Stimulated activated naive CD8-positive, alpha-beta T cell treated with anti-CD3 and anti-CD28 coated beads, Interleukin-15, Interleukin-2, amounts not matched to agents 100 ng/mL and 50 ng/mL, for 24 hours (primary cell): ENCODE data around the gene TYW1B.
A peak's percentile ranks its signal among the peaks of the same experiment; 100 is the strongest.
"Not testable (repeated sequence)": the region's sequence is repeated elsewhere in the genome, so short reads cannot be mapped to it uniquely, and the experiment has no call there.

Experiments
- H3K27ac Mint-ChIP-seq: one replicate; pipeline ENCODE4 v1.8.0; 2021; ENCODE audit warnings: mild to moderate bottlenecking, mixed read lengths
- H3K27me3 Mint-ChIP-seq: one replicate; pipeline ENCODE4 v1.8.0; 2021; ENCODE audit warnings: mixed read lengths
- H3K36me3 Mint-ChIP-seq: one replicate; pipeline ENCODE4 v1.8.0; 2021; ENCODE audit warnings: low read depth, mixed read lengths
- H3K4me1 Mint-ChIP-seq: one replicate; pipeline ENCODE4 v1.8.0; 2021; ENCODE audit warnings: low read depth, mixed read lengths
- H3K4me3 Mint-ChIP-seq: one replicate; pipeline ENCODE4 v1.8.0; 2021; ENCODE audit warnings: mild to moderate bottlenecking, mixed read lengths
- H3K9me3 Mint-ChIP-seq: one replicate; pipeline ENCODE4 v1.8.0; 2021; ENCODE audit warnings: mixed read lengths

Gene TYW1B

DNA sequence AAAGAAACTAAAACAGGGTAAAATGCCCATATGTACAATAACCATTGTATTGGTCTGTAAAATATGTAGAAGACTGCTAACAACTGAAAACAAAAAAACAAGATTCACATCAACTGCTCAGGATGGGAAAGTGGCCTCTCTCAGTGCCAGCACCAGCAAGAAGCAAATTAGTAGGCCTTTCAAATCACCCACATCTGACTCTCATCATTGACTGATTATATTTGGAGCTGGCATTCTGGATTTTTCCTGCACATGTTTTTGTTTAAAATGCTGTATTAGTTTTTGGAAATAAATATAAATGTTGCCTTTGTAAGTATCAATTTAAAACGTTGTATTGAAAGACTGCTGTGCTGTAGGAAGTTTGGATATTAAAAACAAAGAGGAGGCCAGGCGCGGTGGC lies 161.0 kb downstream of the TYW1B start:
- not testable (repeated sequence) for H3K27me3 Mint-ChIP-seq, H3K9me3 Mint-ChIP-seq, H3K4me3 Mint-ChIP-seq, H3K27ac Mint-ChIP-seq, H3K4me1 Mint-ChIP-seq
- peaks cover 22% of the 10 kb centered on the region for H3K36me3 Mint-ChIP-seq

GRCh38 chr7:72648574-72648973 lies 179.4 kb downstream of the TYW1B start:
- H3K4me3 Mint-ChIP-seq, result not testable (repeated sequence)

GRCh38 chr7:72643708-72644107 lies 184.3 kb downstream of the TYW1B start:
- not testable (repeated sequence) for H3K27me3 Mint-ChIP-seq, H3K4me1 Mint-ChIP-seq, H3K4me3 Mint-ChIP-seq, H3K9me3 Mint-ChIP-seq, H3K27ac Mint-ChIP-seq, H3K36me3 Mint-ChIP-seq

More at GRCh38 chr7:72648574-72648973, 179.4 kb downstream of the TYW1B start:
- Mint-ChIP-seq H3K36me3 (peaks cover 12% of the 10 kb centered on the region), H3K27ac (peak overlapping the region; percentile 19)
- not testable (repeated sequence) for H3K9me3 Mint-ChIP-seq, H3K27me3 Mint-ChIP-seq, H3K4me1 Mint-ChIP-seq

- H3K36me3 Mint-ChIP-seq, H3K27ac Mint-ChIP-seq, H3K27me3 Mint-ChIP-seq, H3K4me3 Mint-ChIP-seq, H3K9me3 Mint-ChIP-seq, H3K4me1 Mint-ChIP-seq: not testable (repeated sequence)
Measured at GRCh38 chr7:72641485-72642248, 186.3 kb downstream of the TYW1B start.

DNA sequence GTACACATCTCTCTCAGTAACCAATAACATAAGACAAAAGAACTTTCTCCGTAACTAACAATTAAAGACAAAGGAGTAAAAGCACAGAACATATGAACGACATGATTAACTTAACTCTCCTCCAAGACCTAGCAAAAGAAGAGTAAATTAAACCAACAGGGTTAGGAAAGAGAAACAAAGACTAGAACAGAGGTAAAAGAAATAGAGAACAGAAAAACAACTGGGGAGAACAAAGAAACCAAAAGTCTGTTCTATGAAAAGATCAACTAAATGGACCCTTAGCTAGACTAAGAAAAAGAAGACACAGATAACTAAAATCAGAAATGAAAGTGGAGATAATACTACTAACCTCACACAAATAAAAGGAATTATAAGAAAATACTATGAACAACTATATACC lies 187.3 kb downstream of the TYW1B start:
- H3K4me1 Mint-ChIP-seq, H3K9me3 Mint-ChIP-seq, H3K27ac Mint-ChIP-seq, H3K4me3 Mint-ChIP-seq, H3K27me3 Mint-ChIP-seq, H3K36me3 Mint-ChIP-seq: not testable (repeated sequence)

- H3K27ac Mint-ChIP-seq, H3K9me3 Mint-ChIP-seq, H3K4me1 Mint-ChIP-seq, H3K4me3 Mint-ChIP-seq, H3K36me3 Mint-ChIP-seq, H3K27me3 Mint-ChIP-seq: not testable (repeated sequence)
Measured at GRCh38 chr7:72635273-72635908, 192.6 kb downstream of the TYW1B start.

DNA sequence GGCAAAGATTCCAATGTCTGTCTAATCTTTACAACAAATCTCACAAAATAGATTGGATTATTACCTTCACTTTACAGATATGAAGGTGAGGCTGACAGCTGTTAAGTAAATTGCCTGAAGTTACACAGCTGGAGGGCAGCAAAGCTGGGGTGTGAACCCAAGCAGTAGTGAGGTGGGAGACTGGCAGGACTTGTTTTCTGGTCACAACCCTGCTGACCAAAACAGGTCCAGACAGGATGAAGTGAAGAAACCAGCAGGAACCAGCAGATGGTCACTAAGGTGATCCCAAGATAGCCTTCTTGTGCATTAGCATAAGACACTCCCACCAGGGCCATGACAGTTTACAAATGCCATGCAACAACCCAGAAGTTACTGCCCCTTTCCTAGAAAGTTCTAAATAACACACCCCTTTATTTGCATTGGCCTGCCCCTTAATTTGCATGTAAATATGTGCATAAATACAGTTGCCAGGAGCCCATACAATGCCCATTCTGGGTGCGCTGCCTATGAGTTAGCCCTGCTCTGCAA lies 195.2 kb downstream of the TYW1B start:
- not testable (repeated sequence) for H3K27me3 Mint-ChIP-seq, H3K4me1 Mint-ChIP-seq, H3K27ac Mint-ChIP-seq, H3K4me3 Mint-ChIP-seq, H3K9me3 Mint-ChIP-seq, H3K36me3 Mint-ChIP-seq

GRCh38 chr7:72628375-72628774 lies 199.6 kb downstream of the TYW1B start:
- H3K9me3 Mint-ChIP-seq, H3K27me3 Mint-ChIP-seq, H3K4me1 Mint-ChIP-seq, H3K4me3 Mint-ChIP-seq, H3K27ac Mint-ChIP-seq, H3K36me3 Mint-ChIP-seq: not testable (repeated sequence)

DNA sequence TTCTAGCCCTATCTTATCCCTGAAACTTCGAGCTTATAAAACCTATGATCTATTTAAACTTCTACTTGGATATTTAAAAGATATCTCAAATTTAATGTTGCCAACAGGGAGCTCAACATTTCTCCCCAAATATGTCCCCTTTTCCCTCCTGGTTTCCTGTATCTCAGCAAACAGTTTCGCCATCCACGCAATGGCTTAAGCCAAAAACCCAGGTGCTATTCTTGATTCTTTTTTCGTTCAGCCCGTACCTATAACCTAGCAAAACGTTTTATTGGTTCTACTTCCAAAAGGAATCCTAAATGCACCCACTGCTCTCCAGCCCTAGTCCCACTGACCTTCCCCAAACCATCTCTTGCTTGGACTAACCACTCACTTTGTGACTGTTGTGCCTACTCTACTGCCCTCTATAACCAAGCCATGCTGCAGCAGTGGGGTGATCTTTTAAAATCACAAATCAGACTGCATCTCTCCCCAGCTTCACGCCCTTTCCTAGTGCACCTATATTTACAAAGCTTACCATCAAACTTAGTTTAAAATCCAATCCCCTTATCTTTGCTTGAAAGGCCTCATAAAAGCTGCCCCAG lies 201.5 kb downstream of the TYW1B start:
- H3K4me3 Mint-ChIP-seq, H3K9me3 Mint-ChIP-seq, H3K4me1 Mint-ChIP-seq, H3K27me3 Mint-ChIP-seq, H3K36me3 Mint-ChIP-seq, H3K27ac Mint-ChIP-seq: not testable (repeated sequence)

- not testable (repeated sequence) for H3K4me1 Mint-ChIP-seq, H3K27me3 Mint-ChIP-seq, H3K9me3 Mint-ChIP-seq, H3K4me3 Mint-ChIP-seq, H3K27ac Mint-ChIP-seq
- peaks cover 11% of the 10 kb centered on the region for H3K36me3 Mint-ChIP-seq
Measured at GRCh38 chr7:72625721-72626423, 202.1 kb downstream of the TYW1B start.

DNA sequence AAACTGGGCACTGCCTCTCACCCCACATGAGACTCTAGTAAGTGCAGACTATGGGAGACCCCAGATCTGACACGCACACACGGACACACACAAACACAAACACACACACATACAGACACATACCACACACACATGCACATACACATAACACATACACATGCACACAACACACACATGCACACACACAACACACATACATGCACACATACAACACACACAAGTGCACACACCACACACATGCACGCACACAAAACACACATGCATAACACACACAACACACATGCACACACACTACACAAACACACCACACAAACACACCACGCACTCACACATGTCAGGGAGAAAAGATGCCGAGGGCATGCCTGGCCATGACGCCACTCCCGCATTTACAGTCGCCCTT lies 205.5 kb downstream of the TYW1B start:
- H3K4me1 Mint-ChIP-seq, result no peaks in the 10 kb centered on the region
- H3K9me3 Mint-ChIP-seq, result no peaks in the 10 kb centered on the region
- H3K4me3 Mint-ChIP-seq, result no peak overlapping the region
- H3K36me3 Mint-ChIP-seq, result peaks cover 24% of the 10 kb centered on the region
- H3K27me3 Mint-ChIP-seq, result no peaks in the 10 kb centered on the region
- H3K27ac Mint-ChIP-seq, result no peak overlapping the region

DNA sequence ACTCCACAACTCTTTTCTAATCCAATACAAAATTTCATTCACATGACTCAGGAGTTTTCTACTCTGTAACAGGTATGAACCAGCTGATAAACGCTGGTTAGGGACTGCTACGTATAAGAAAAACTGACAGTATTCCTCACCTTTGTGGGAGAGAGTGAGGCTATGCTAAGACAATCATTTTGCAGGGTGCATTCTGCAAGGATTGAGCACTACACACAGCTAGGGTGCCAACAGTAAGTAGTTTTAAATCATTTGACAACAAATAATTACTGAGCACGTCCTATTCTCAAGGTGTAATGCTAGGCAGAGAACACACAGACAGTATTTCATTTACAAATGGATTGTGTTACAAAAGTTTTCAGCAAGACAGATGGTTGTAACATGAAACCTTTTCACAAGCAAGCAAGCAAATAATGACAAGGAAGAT lies 206.2 kb downstream of the TYW1B start:
- not testable (repeated sequence) for H3K27ac Mint-ChIP-seq, H3K4me3 Mint-ChIP-seq, H3K4me1 Mint-ChIP-seq, H3K27me3 Mint-ChIP-seq, H3K9me3 Mint-ChIP-seq
- H3K36me3 Mint-ChIP-seq, result peaks cover 26% of the 10 kb centered on the region

GRCh38 chr7:72620923-72621322 lies 207.1 kb downstream of the TYW1B start:
- not testable (repeated sequence) for H3K9me3 Mint-ChIP-seq, H3K27me3 Mint-ChIP-seq, H3K27ac Mint-ChIP-seq, H3K4me3 Mint-ChIP-seq, H3K4me1 Mint-ChIP-seq
- peaks cover 34% of the 10 kb centered on the region for H3K36me3 Mint-ChIP-seq

- not testable (repeated sequence) for H3K27me3 Mint-ChIP-seq, H3K4me3 Mint-ChIP-seq, H3K9me3 Mint-ChIP-seq, H3K27ac Mint-ChIP-seq, H3K4me1 Mint-ChIP-seq
- H3K36me3 Mint-ChIP-seq, result peaks cover 48% of the 10 kb centered on the region
Measured at GRCh38 chr7:72618435-72619180, 209.4 kb downstream of the TYW1B start.

GRCh38 chr7:72609761-72610160 lies 218.2 kb downstream of the TYW1B start:
- peaks cover 50% of the 10 kb centered on the region for H3K36me3 Mint-ChIP-seq
- H3K4me3 Mint-ChIP-seq, H3K4me1 Mint-ChIP-seq, H3K27me3 Mint-ChIP-seq, H3K9me3 Mint-ChIP-seq, H3K27ac Mint-ChIP-seq: not testable (repeated sequence)
